ENCODE data around the gene SPINK1. TPM values are rescaled to one million over a fixed set of nuclear protein-coding genes. Genes with fewer than 3 reads are reported as not detected.

Gene SPINK1
- total and polyA plus RNA-seq, 2 of the 13 experiments (the other 11 are each of a cell fraction or from before 2014, with no cell fraction given) = 14.7 to 17.1 TPM

GRCh38 chr5:147835386-147835798 is 3.9 kb upstream of the SPINK1 start (continued):
- TF ChIP-seq PREB (CRISPR knock-in tag; IDR thresholded peaks at IDR 0.05) (no peak), ZBTB4 (CRISPR knock-in tag; IDR thresholded peaks at IDR 0.05; ENCODE audit: borderline replicate concordance) (no peak), ZNF850 (CRISPR knock-in tag; conservative IDR thresholded peaks at IDR 0.05) (no peak), MTERF4 (CRISPR knock-in tag; IDR thresholded peaks at IDR 0.05) (no peak), CSRNP1 (CRISPR knock-in tag; IDR thresholded peaks at IDR 0.05) (peak; percentile 76), GATAD2A (CRISPR knock-in tag; IDR thresholded peaks at IDR 0.05) (peak; percentile 100), AHR (CRISPR knock-in tag; IDR thresholded peaks at IDR 0.05) (no peak), CSRNP2 (CRISPR knock-in tag; conservative IDR thresholded peaks at IDR 0.05; ENCODE audit: low read depth) (0 out of 2 replicates have a peak, but pooled peaks have one; percentile 74), ADNP (CRISPR knock-in tag; IDR thresholded peaks at IDR 0.05) (no peak), ZFP36 (IDR thresholded peaks at IDR 0.05; ENCODE audit: borderline replicate concordance, low read depth, low read length, partially characterized antibody) (peak; percentile 94), ARHGAP35 (CRISPR knock-in tag; IDR thresholded peaks at IDR 0.05; ENCODE audit: borderline replicate concordance) (no peak), TEAD3 (CRISPR knock-in tag; optimal IDR thresholded peaks at IDR 0.05; ENCODE audit: borderline replicate concordance) (peak; percentile 96), HNF4G (IDR thresholded peaks at IDR 0.05; ENCODE audit: borderline replicate concordance, low read depth, low read length) (no peak), HNF4G (CRISPR knock-in tag; IDR thresholded peaks at IDR 0.05; ENCODE audit: borderline replicate concordance, low read depth) (no peak), GMEB2 (CRISPR knock-in tag; IDR thresholded peaks at IDR 0.05; ENCODE audit: low read depth) (0 out of 2 replicates have a peak, but pooled peaks have one; percentile 40), TBP (CRISPR knock-in tag; IDR thresholded peaks at IDR 0.05) (no peak), ZMYM3 (CRISPR knock-in tag; IDR thresholded peaks at IDR 0.05) (no peak), RAD51 (IDR thresholded peaks at IDR 0.05; ENCODE audit: borderline replicate concordance) (no peak), ZNF747 (CRISPR knock-in tag; IDR thresholded peaks at IDR 0.05; ENCODE audit: borderline replicate concordance) (peak; percentile 83), ZNF383 (CRISPR knock-in tag; IDR thresholded peaks at IDR 0.05; ENCODE audit: borderline replicate concordance) (no peak)

Data from HepG2 (cell line).